Femur (tissue), 1 donor: ENCODE measurements around the gene KRI1.
"Not testable (repeated sequence)": the region's sequence is repeated elsewhere in the genome, so short reads cannot be mapped to it uniquely, and the experiment has no call there.

Experiments used
- DNase-seq: peaks from one replicate; pipeline ENCODE4 v3.0.0-alpha.2; 2017

Gene KRI1

GRCh38 chr19:10575011-10575716 is 9.4 kb upstream of the KRI1 start:
- DNase-seq: no peak

GRCh38 chr19:10574462-10574861 is 8.7 kb upstream of the KRI1 start:
- no peak for DNase-seq

- not testable (repeated sequence) for DNase-seq
Observed at GRCh38 chr19:10573793-10574192, 8.0 kb upstream of the KRI1 start.

- DNase-seq: peak; percentile 100
Observed at GRCh38 chr19:10568826-10569651, 3.2 kb upstream of the KRI1 start, which contains the start of gene CDKN2D. TSS of gene CDKN2D (minus strand) at chr19:10568979. CDS start at chr19:10568653, 326 bp downstream.

GRCh38 chr19:10568062-10568825 is 2.4 kb upstream of the KRI1 start:
- DNase-seq: peak; percentile 41

GRCh38 chr19:10567656-10568055 is 1.8 kb upstream of the KRI1 start:
- no peak for DNase-seq

GRCh38 chr19:10566658-10567410 is 1.0 kb upstream of the KRI1 start:
- peak; percentile 33 for DNase-seq

GRCh38 chr19:10566408-10566657 is 523 bp upstream of the KRI1 start:
- DNase-seq: no peak

- peak; percentile 63 for DNase-seq
Observed at GRCh38 chr19:10565028-10565566, 713 bp downstream of the KRI1 start.

- DNase-seq: no peak
Observed at GRCh38 chr19:10562609-10563008, 3.2 kb downstream of the KRI1 start.

- DNase-seq: no peak
Observed at GRCh38 chr19:10560154-10560553, 5.7 kb downstream of the KRI1 start.

GRCh38 chr19:10557603-10558197 is 8.1 kb downstream of the KRI1 start:
- DNase-seq: no peak

GRCh38 chr19:10555610-10555973 is 10.2 kb downstream of the KRI1 start:
- no peak for DNase-seq

- DNase-seq: no peak
Observed at GRCh38 chr19:10554760-10555609, 10.8 kb downstream of the KRI1 start.

GRCh38 chr19:10553943-10554381 is 11.8 kb downstream of the KRI1 start:
- peak; percentile 60 for DNase-seq

- DNase-seq: peak; percentile 45
Observed at GRCh38 chr19:10553087-10553667, 12.6 kb downstream of the KRI1 start.

- DNase-seq: no peak
Observed at GRCh38 chr19:10552510-10553053, 13.2 kb downstream of the KRI1 start.

- DNase-seq: no peak
Observed at GRCh38 chr19:10551698-10552301, 14.0 kb downstream of the KRI1 start.

GRCh38 chr19:10551006-10551405 is 14.8 kb downstream of the KRI1 start:
- DNase-seq: not testable (repeated sequence)

GRCh38 chr19:10550336-10550735 is 15.5 kb downstream of the KRI1 start:
- no peak for DNase-seq
